ENCODE results near the gene PAFAH1B2.

- no peak for TF ChIP-seq POLR2A (IDR thresholded peaks at IDR 0.05)
- TF ChIP-seq CTCF (IDR thresholded peaks at IDR 0.05), result no peak
- no peak for TF ChIP-seq EP300 (IDR thresholded peaks at IDR 0.05)
- no peak for TF ChIP-seq POLR2AphosphoS5 (IDR thresholded peaks at IDR 0.05)
These were observed 43.9 kb downstream of the PAFAH1B2 start for GRCh38 chr11:117187799-117188481.

Measured in stomach (tissue), 4 donors.